ENCODE results near the gene OR6B1.
"Not testable (repeated sequence)": the region's sequence is repeated elsewhere in the genome, so short reads cannot be mapped to it uniquely, and the experiment has no call there.

The OR6B1 gene

GRCh38 chr7:144006692-144007042, 6.5 kb downstream of the OR6B1 start:
- no peak for DNase-seq

- DNase-seq, result no peak
These were observed 9.2 kb downstream of the OR6B1 start for GRCh38 chr7:144009361-144009760.

GRCh38 chr7:144010061-144010460, 9.9 kb downstream of the OR6B1 start:
- DNase-seq, result not testable (repeated sequence)

- DNase-seq, result not testable (repeated sequence)
These were observed 10.7 kb downstream of the OR6B1 start for GRCh38 chr7:144010821-144011220.

- DNase-seq, result no peak
These were observed 11.5 kb downstream of the OR6B1 start for GRCh38 chr7:144011458-144012230.

GRCh38 chr7:144018065-144018464, 17.9 kb downstream of the OR6B1 start:
- DNase-seq, result no peak

GRCh38 chr7:144019457-144019856, 19.3 kb downstream of the OR6B1 start:
- DNase-seq, result no peak

GRCh38 chr7:144020340-144020739, 20.2 kb downstream of the OR6B1 start:
- DNase-seq, result no peak

GRCh38 chr7:144022169-144022568, 22.0 kb downstream of the OR6B1 start:
- no peak for DNase-seq

- no peak for DNase-seq
These were observed 23.2 kb downstream of the OR6B1 start for GRCh38 chr7:144023171-144023827.

- DNase-seq, result no peak
These were observed 24.1 kb downstream of the OR6B1 start for GRCh38 chr7:144024213-144024612.

- no peak for DNase-seq
These were observed 26.2 kb downstream of the OR6B1 start for GRCh38 chr7:144026203-144026883.

- DNase-seq, result no peak
These were observed 26.9 kb downstream of the OR6B1 start for GRCh38 chr7:144027070-144027469.

GRCh38 chr7:144027974-144028373, 27.9 kb downstream of the OR6B1 start:
- no peak for DNase-seq

GRCh38 chr7:144028547-144028946, 28.4 kb downstream of the OR6B1 start:
- no peak for DNase-seq

- no peak for DNase-seq
These were observed 32.4 kb downstream of the OR6B1 start for GRCh38 chr7:144032516-144032915.

GRCh38 chr7:144032985-144033709, 33.0 kb downstream of the OR6B1 start:
- DNase-seq, result no peak

GRCh38 chr7:144035385-144035784, 35.3 kb downstream of the OR6B1 start:
- DNase-seq, result no peak

GRCh38 chr7:144036302-144036885, 36.3 kb downstream of the OR6B1 start:
- no peak for DNase-seq

GRCh38 chr7:144037414-144038035, 37.4 kb downstream of the OR6B1 start:
- DNase-seq, result no peak

GRCh38 chr7:144038887-144039286, 38.8 kb downstream of the OR6B1 start:
- DNase-seq, result no peak

GRCh38 chr7:144048648-144049047, 48.5 kb downstream of the OR6B1 start, which contains the start of gene OR2A5:
TSS of gene OR2A5 (plus strand) at chr7:144048948. CDS start at chr7:144050402, 1,454 bp downstream.
- no peak for DNase-seq

Data from GOT3 (cell line).